Uterus (tissue), 2 donors: ENCODE data around the gene ALB.

Source experiments
- CTCF ChIP-seq, 4 experiments: fragments of 200-600 bp in 2 of 4; fragments of 450-650 bp in 2 of 4; sonication (generic) in 2 of 4; IDR thresholded peaks; one replicate each; pipeline ENCODE4 v1.5.1; 2016 to 2019; ENCODE audit warnings: antibody characterized with exemption in 4 of 4, mild to moderate bottlenecking in 2 of 4, moderate library complexity in 1 of 4
- POLR2A ChIP-seq, 2 donors: fragments of 450-650 bp; IDR thresholded peaks; one replicate each; pipeline ENCODE4 v1.6.1; 2016; ENCODE audit warnings: antibody characterized with exemption in 2 of 2, mild to moderate bottlenecking in 1 of 2, moderate library complexity in 1 of 2

DNA sequence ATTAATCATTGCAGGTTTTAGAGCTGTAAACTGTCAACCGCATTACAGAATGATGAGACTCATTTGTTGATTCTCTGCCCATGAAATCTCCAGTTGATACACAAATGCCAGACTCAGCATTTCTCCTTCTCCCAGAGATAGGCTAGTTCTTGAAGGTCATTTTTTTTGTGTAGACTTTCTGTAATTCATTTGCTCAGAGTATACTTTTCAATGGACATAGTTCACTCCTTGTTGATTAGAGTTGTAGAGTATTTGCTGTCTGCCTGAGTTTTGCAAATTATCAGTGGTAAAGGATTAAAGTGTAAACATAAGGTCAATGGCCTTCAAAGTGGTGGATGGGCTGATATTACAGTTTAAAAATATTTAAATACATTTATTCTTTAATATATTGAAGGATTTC, 15.2 kb upstream of the ALB start:
- no peak for TF ChIP-seq POLR2A (IDR thresholded peaks at IDR 0.05)
- no peak for TF ChIP-seq CTCF (IDR thresholded peaks at IDR 0.05)
